Omental fat pad (tissue), 4 donors: ENCODE data around the gene KLHL29. TPM values are rescaled to one million over a fixed set of nuclear protein-coding genes. Genes with fewer than 3 reads are reported as not detected.

Experiments
- ATAC-seq: fragments of 150-250 bp; one replicate; pipeline ENCODE4 v1.9.1; 2016; ENCODE audit warnings: mild to moderate bottlenecking, moderate library complexity; ENCODE audit not compliant: low FRiP score
- DNase-seq: peaks from one replicate; pipeline ENCODE4 v3.0.0-alpha.2; 2019; ENCODE audit warnings: low spot score
- CTCF ChIP-seq, 3 donors: fragments of 450-650 bp; IDR thresholded peaks; one replicate each; pipeline ENCODE4 v1.5.1; 2016 to 2017; ENCODE audit warnings: antibody characterized with exemption in 3 of 3, mild to moderate bottlenecking in 3 of 3, moderate library complexity in 2 of 3
- total RNA-seq, 4 donors: library from RNA; depleted of rRNA; stranded (reverse); fragments of >200 nt; gene quantifications; one replicate each; pipeline ENCODE4 v1.1.0, GENCODE V29; 2016

KLHL29 gene
- total RNA-seq, 4 donors from 2014 or later = 4.0 to 19.5 (median 12.7) TPM

- no peak for TF ChIP-seq CTCF (IDR thresholded peaks at IDR 0.05)
- ATAC-seq (no peak), DNase-seq (no peak)
Observed at GRCh38 chr2:23366720-23367119, 18.3 kb upstream of the KLHL29 start.

- ATAC-seq (no peak), DNase-seq (no peak)
- TF ChIP-seq CTCF (IDR thresholded peaks at IDR 0.05) = no peak
Observed at GRCh38 chr2:23367760-23368159, 17.2 kb upstream of the KLHL29 start.

- ATAC-seq (no peak), DNase-seq (no peak)
- no peak for TF ChIP-seq CTCF (IDR thresholded peaks at IDR 0.05)
Observed at GRCh38 chr2:23373666-23374065, 11.3 kb upstream of the KLHL29 start.

- DNase-seq (no peak), ATAC-seq (no peak)
- TF ChIP-seq CTCF (IDR thresholded peaks at IDR 0.05) = no peak
Observed at GRCh38 chr2:23375448-23375847, 9.5 kb upstream of the KLHL29 start.

GRCh38 chr2:23376075-23376474 lies 8.9 kb upstream of the KLHL29 start:
- ATAC-seq (no peak), DNase-seq (no peak)
- no peak for TF ChIP-seq CTCF (IDR thresholded peaks at IDR 0.05)

- DNase-seq (no peak), ATAC-seq (no peak)
- TF ChIP-seq CTCF (IDR thresholded peaks at IDR 0.05) = no peak
Observed at GRCh38 chr2:23376972-23377371, 8.0 kb upstream of the KLHL29 start.

- ATAC-seq = no peak
Observed at GRCh38 chr2:23377771-23378170, 7.2 kb upstream of the KLHL29 start.

More at GRCh38 chr2:23377771-23378170, 7.2 kb upstream of the KLHL29 start:
- TF ChIP-seq CTCF (IDR thresholded peaks at IDR 0.05) = no peak
- DNase-seq = no peak
